ENCODE results near the gene THAP4.
A peak's percentile ranks its signal among the peaks of the same experiment; 100 is the strongest.

The THAP4 gene

GRCh38 chr2:241632478-241633325 is 4.3 kb downstream of the THAP4 start:
- no peak overlapping the region for H3K4me3 ChIP-seq (replicated peaks; ENCODE audit: insufficient read depth, low read length)
- DNase-seq (ENCODE audit: low read depth in 1 of 2, low spot score in 1 of 2) = no peak
- H3K27ac ChIP-seq (replicated peaks) = no peak overlapping the region
- no peaks in the 10 kb centered on the region for H3K27me3 ChIP-seq (ENCODE audit: insufficient read depth, poor library complexity, severe bottlenecking)
- TF ChIP-seq POLR2AphosphoS5 (IDR thresholded peaks at IDR 0.05; ENCODE audit: low read depth) (0 out of 2 replicates have a peak, but pooled peaks have one; percentile 12), SPI1 (IDR thresholded peaks at IDR 0.05; ENCODE audit: borderline replicate concordance, low read depth) (no peak)

- no peak overlapping the region for H3K4me3 ChIP-seq (replicated peaks; ENCODE audit: insufficient read depth, low read length)
- DNase-seq (ENCODE audit: low read depth in 1 of 2, low spot score in 1 of 2) = no peak
- H3K27ac ChIP-seq (replicated peaks) = no peak overlapping the region
- no peak for TF ChIP-seq REST (IDR thresholded peaks at IDR 0.05; ENCODE audit: insufficient replicate concordance, low read depth)
- TF ChIP-seq SPI1 (IDR thresholded peaks at IDR 0.05; ENCODE audit: borderline replicate concordance, low read depth) = no peak
- H3K27me3 ChIP-seq (ENCODE audit: insufficient read depth, poor library complexity, severe bottlenecking) = no peaks in the 10 kb centered on the region
Measured at GRCh38 chr2:241629762-241630435, 7.1 kb downstream of the THAP4 start.

- DNase-seq (ENCODE audit: low read depth in 1 of 2, low spot score in 1 of 2) = no peak
- H3K4me3 ChIP-seq (replicated peaks; ENCODE audit: insufficient read depth, low read length) = no peak overlapping the region
- H3K27me3 ChIP-seq (ENCODE audit: insufficient read depth, poor library complexity, severe bottlenecking) = no peaks in the 10 kb centered on the region
- no peak overlapping the region for H3K27ac ChIP-seq (replicated peaks)
- TF ChIP-seq CTCF (IDR thresholded peaks at IDR 0.05; ENCODE audit: insufficient read depth, low read length) (no peak), SPI1 (IDR thresholded peaks at IDR 0.05; ENCODE audit: borderline replicate concordance, low read depth) (no peak), REST (IDR thresholded peaks at IDR 0.05; ENCODE audit: insufficient replicate concordance, low read depth) (no peak), GABPA (IDR thresholded peaks at IDR 0.05; ENCODE audit: low read depth) (no peak), POLR2AphosphoS5 (IDR thresholded peaks at IDR 0.05; ENCODE audit: low read depth) (no peak)
Measured at GRCh38 chr2:241627675-241628074, 9.3 kb downstream of the THAP4 start.

- H3K27me3 ChIP-seq (ENCODE audit: insufficient read depth, poor library complexity, severe bottlenecking) = no peaks in the 10 kb centered on the region
- no peak for DNase-seq (ENCODE audit: low read depth in 1 of 2, low spot score in 1 of 2)
- TF ChIP-seq POLR2AphosphoS5 (IDR thresholded peaks at IDR 0.05; ENCODE audit: low read depth) (no peak), SPI1 (IDR thresholded peaks at IDR 0.05; ENCODE audit: borderline replicate concordance, low read depth) (no peak), CTCF (IDR thresholded peaks at IDR 0.05; ENCODE audit: insufficient read depth, low read length) (no peak), GABPA (IDR thresholded peaks at IDR 0.05; ENCODE audit: low read depth) (no peak), REST (IDR thresholded peaks at IDR 0.05; ENCODE audit: insufficient replicate concordance, low read depth) (no peak)
- no peak overlapping the region for H3K27ac ChIP-seq (replicated peaks)
- H3K4me3 ChIP-seq (replicated peaks; ENCODE audit: insufficient read depth, low read length) = no peak overlapping the region
Measured at GRCh38 chr2:241620419-241620769, 16.6 kb downstream of the THAP4 start.
